Skeletal muscle satellite cell (primary cell): ENCODE data around the gene PHLDB1.
"Not testable (repeated sequence)": the region's sequence is repeated elsewhere in the genome, so short reads cannot be mapped to it uniquely, and the experiment has no call there.

Source experiments
- H3K27me3 ChIP-seq: 2 replicates; pipeline ENCODE4 v1.7.0; 2013; ENCODE audit warnings: low read length; ENCODE audit not compliant: control insufficient read depth, insufficient read depth
- H3K36me3 ChIP-seq: 2 replicates; pipeline ENCODE4 v1.7.0; 2013; ENCODE audit warnings: mild to moderate bottlenecking, control low read depth, low read length; ENCODE audit not compliant: insufficient read depth
- H3K4me1 ChIP-seq: 2 replicates; pipeline ENCODE4 v1.7.0; 2013; ENCODE audit warnings: low read length; ENCODE audit not compliant: control insufficient read depth, insufficient read depth
- H3K4me2 ChIP-seq: 2 replicates; pipeline ENCODE4 v1.7.0; 2013; ENCODE audit warnings: mild to moderate bottlenecking, low read length
- H3K4me3 ChIP-seq: 2 replicates; pipeline ENCODE4 v1.7.0; 2013; ENCODE audit warnings: low read length
- H3K9ac ChIP-seq: 2 replicates; pipeline ENCODE4 v1.7.0; 2013; ENCODE audit warnings: mild to moderate bottlenecking, low read depth, low read length, moderate library complexity
- H3K9me3 ChIP-seq: replicated peaks from 2 replicates; pipeline ENCODE4 v1.7.0; 2013; ENCODE audit warnings: mild to moderate bottlenecking, control low read depth, low read length

The PHLDB1 gene

DNA sequence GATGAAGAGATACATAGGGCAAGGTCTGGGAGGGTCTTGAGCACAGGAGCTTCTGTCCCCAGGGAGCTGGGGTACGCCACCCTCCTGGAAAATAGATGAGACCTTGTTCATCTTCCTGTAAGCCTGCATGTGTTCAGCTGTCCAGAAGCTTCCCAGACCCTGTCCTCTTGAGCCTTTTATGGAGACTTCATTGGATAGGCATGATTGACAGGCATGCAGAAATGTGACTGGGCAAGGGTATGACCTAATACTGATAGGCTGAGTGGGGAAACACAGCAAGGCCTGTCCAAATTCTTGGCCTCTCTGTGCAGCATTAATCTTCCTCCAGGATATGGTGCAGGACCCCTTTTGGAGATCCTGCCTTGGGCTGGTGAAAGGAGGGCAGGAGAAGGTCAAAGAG is 19.5 kb upstream of the PHLDB1 start:
- Histone ChIP-seq H3K9me3 (no peaks in the 10 kb centered on the region), H3K9ac (no peak overlapping the region), H3K4me1 (no peaks in the 10 kb centered on the region), H3K4me2 (no peak overlapping the region), H3K4me3 (no peak overlapping the region), H3K36me3 (peaks cover 87% of the 10 kb centered on the region), H3K27me3 (no peaks in the 10 kb centered on the region)

- no peak overlapping the region for H3K4me3 ChIP-seq
- no peaks in the 10 kb centered on the region for H3K4me1 ChIP-seq
- no peaks in the 10 kb centered on the region for H3K27me3 ChIP-seq
- no peaks in the 10 kb centered on the region for H3K9me3 ChIP-seq
- H3K36me3 ChIP-seq = peaks cover 80% of the 10 kb centered on the region
- H3K4me2 ChIP-seq = no peak overlapping the region
- no peak overlapping the region for H3K9ac ChIP-seq
These were observed 14.6 kb upstream of the PHLDB1 start for GRCh38 chr11:118592616-118593367.

GRCh38 chr11:118594984-118595383 is 12.4 kb upstream of the PHLDB1 start:
- not testable (repeated sequence) for H3K4me1 ChIP-seq, H3K4me3 ChIP-seq, H3K27me3 ChIP-seq, H3K9ac ChIP-seq, H3K4me2 ChIP-seq, H3K9me3 ChIP-seq
- H3K36me3 ChIP-seq = peaks cover 70% of the 10 kb centered on the region

DNA sequence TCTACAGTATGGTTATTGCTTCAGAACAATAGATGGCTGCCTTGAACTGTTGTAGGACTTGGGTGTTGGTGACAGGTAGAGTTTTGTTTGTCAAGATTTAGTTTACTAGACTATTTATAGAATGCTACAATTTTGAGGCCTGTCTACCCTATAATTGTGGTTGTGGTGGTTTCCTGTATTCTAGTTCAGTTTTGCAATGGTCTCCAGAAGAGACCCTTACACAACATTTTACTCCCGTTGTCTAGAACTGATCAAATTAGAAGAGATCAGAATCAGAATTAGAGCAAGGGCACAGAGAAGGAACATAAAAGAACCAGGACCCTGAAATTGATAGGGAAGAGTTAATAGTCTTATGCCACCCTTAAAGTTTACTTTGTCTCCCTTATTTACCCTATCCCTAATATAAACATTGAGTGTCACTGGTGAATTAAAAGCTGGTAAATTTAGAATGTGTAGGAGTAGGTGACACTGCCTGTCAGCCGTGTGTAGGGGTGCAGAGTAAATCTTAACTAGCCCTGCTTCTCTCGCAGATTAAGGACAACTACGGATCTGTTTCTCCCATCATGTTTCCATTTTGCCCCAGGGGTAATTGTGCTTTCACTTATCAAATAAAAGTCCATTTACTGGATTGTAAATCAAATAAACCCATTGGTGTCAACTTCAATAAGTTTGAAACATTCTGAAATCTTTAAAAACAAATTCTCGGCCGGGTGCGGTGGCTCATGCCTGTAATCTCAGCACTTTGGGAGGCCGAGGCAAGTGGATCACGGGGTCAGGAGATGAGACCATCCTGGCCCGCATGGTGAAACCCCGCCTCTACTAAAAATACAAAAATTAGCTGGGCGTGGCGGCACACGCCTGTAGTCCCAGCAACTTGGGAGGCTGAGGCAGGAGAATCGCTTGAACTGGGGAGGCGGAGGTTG is 10.9 kb upstream of the PHLDB1 start:
- Histone ChIP-seq H3K4me2 (no peak overlapping the region), H3K9me3 (no peaks in the 10 kb centered on the region), H3K36me3 (peaks cover 68% of the 10 kb centered on the region), H3K9ac (no peak overlapping the region), H3K4me3 (no peak overlapping the region), H3K27me3 (no peaks in the 10 kb centered on the region), H3K4me1 (no peaks in the 10 kb centered on the region)

- H3K9me3 ChIP-seq = no peaks in the 10 kb centered on the region
- no peak overlapping the region for H3K4me2 ChIP-seq
- H3K4me1 ChIP-seq = no peaks in the 10 kb centered on the region
- no peaks in the 10 kb centered on the region for H3K27me3 ChIP-seq
- H3K9ac ChIP-seq = no peak overlapping the region
- no peak overlapping the region for H3K4me3 ChIP-seq
- peaks cover 72% of the 10 kb centered on the region for H3K36me3 ChIP-seq
These were observed 9.9 kb upstream of the PHLDB1 start for GRCh38 chr11:118597556-118597955.

- H3K4me2 ChIP-seq = no peak overlapping the region
- H3K27me3 ChIP-seq = no peaks in the 10 kb centered on the region
- H3K4me1 ChIP-seq = peaks cover 33% of the 10 kb centered on the region
- H3K9me3 ChIP-seq = no peaks in the 10 kb centered on the region
- peaks cover 45% of the 10 kb centered on the region for H3K36me3 ChIP-seq
- no peak overlapping the region for H3K4me3 ChIP-seq
- H3K9ac ChIP-seq = no peak overlapping the region
These were observed 5.1 kb upstream of the PHLDB1 start for GRCh38 chr11:118602331-118602730.

GRCh38 chr11:118603709-118604108 is 3.7 kb upstream of the PHLDB1 start:
- Histone ChIP-seq H3K36me3 (peaks cover 37% of the 10 kb centered on the region), H3K4me1 (peaks cover 35% of the 10 kb centered on the region)
- not testable (repeated sequence) for H3K9ac ChIP-seq, H3K4me3 ChIP-seq, H3K4me2 ChIP-seq, H3K9me3 ChIP-seq, H3K27me3 ChIP-seq

- Histone ChIP-seq H3K9me3 (no peaks in the 10 kb centered on the region), H3K9ac (peak overlapping the region; percentile 48), H3K4me3 (no peak overlapping the region), H3K4me1 (peaks cover 44% of the 10 kb centered on the region), H3K4me2 (peak overlapping the region; percentile 69), H3K27me3 (no peaks in the 10 kb centered on the region), H3K36me3 (peaks cover 41% of the 10 kb centered on the region)
These were observed 2.8 kb upstream of the PHLDB1 start for GRCh38 chr11:118604566-118604965.

DNA sequence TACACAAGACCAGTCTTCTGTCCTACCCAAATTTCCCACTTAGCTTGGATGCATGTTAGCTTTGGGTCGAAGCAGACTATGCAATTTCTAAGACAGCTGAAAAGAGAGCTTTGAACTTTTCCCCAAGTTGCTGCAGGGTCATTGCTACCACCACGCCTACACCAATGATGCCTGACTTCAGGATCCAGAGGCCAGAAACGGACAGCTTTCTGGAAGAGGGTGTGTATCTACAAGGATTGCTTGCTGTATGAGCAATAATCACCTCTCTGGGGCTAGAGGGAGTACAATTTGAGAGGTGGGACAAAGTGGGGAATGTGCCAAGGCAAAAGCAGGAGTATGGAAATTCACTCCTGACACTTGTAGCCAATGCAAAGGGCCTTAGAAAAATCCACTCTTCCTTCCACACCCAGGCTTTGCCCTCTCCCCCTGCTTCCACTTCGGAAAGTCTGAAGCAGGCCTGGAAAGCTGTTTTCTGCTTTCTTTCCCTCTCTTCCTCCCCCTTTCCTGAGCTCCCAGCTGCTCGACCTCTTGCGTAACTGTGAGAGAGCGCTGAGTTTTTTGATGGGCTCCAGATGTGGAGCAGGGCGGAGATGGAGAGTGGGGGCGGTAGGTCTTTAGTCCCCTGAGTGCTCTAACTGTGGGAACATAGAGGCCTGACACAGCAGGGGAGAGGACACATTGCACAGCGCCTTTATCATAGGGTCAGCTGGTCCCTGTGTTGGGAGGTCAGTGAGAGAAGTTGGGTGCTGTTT is 2.1 kb upstream of the PHLDB1 start:
- Histone ChIP-seq H3K4me1 (peaks cover 51% of the 10 kb centered on the region), H3K4me3 (peak overlapping the region; percentile 6), H3K9ac (peak overlapping the region; percentile 48), H3K9me3 (no peaks in the 10 kb centered on the region), H3K4me2 (peak overlapping the region; percentile 69), H3K36me3 (peaks cover 34% of the 10 kb centered on the region), H3K27me3 (no peaks in the 10 kb centered on the region)

GRCh38 chr11:118606157-118606843 is 1.1 kb upstream of the PHLDB1 start:
- Histone ChIP-seq H3K36me3 (peaks cover 26% of the 10 kb centered on the region), H3K4me1 (peaks cover 57% of the 10 kb centered on the region), H3K9me3 (no peaks in the 10 kb centered on the region), H3K9ac (peak overlapping the region; percentile 37), H3K4me2 (peak overlapping the region; percentile 69), H3K27me3 (no peaks in the 10 kb centered on the region), H3K4me3 (no peak overlapping the region)

DNA sequence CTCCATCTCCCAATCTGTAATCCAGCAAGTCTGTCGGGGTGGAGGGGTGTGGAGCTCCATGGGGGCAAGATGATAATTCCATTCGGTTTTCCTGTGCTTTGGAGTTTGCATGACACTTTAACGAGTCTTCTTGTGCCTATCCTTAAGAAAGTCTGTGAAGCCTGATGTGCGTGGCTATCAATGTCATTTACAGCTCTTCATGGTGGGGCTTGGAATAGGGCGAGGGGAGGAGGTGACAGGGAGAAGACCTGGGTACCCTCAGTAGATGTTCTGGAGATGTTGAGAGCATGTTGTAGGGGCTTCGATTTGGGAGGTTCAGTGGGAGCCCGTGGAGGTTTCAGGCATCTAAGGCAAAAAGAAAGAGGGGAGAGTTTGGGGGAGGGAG is 579 bp upstream of the PHLDB1 start:
- peaks cover 21% of the 10 kb centered on the region for H3K36me3 ChIP-seq
- H3K9ac ChIP-seq = no peak overlapping the region
- H3K9me3 ChIP-seq = no peaks in the 10 kb centered on the region
- H3K4me2 ChIP-seq = no peak overlapping the region
- H3K4me3 ChIP-seq = no peak overlapping the region
- H3K27me3 ChIP-seq = no peaks in the 10 kb centered on the region
- H3K4me1 ChIP-seq = peaks cover 58% of the 10 kb centered on the region
